Measurements from ENCODE around the gene GASK1A. TPM values are rescaled to one million over a fixed set of nuclear protein-coding genes. Genes with fewer than 3 reads are reported as not detected.

Gene GASK1A
- total RNA-seq, 1 experiment from 2014 or later, result not detected

- POLR2A ChIA-PET (ENCODE audit: unreplicated experiment), result interaction anchor here (0.6 kb wide), 1 partner anchor 483 kb away, joined by 5 read pairs; no protein-coding TSS in a partner anchor
- Histone ChIP-seq H3K4me2 (no peak overlapping the region), H3K36me3 (ENCODE audit: low read depth) (no peaks in the 10 kb centered on the region), H3K4me3 (no peak overlapping the region), H3K79me2 (ENCODE audit: low read depth) (no peaks in the 10 kb centered on the region), H3K9me2 (ENCODE audit: insufficient read depth) (no peaks in the 10 kb centered on the region), H3F3A (ENCODE audit: insufficient read depth, low read depth) (no peaks in the 10 kb centered on the region), H3K4me1 (replicated peaks; ENCODE audit: insufficient read depth) (no peaks in the 10 kb centered on the region), H3K27ac (no peak overlapping the region), H3K27me3 (ENCODE audit: insufficient read depth, low read depth) (no peaks in the 10 kb centered on the region), H2AFZ (no peak overlapping the region), H3K9me3 (ENCODE audit: insufficient read depth, low read depth) (no peaks in the 10 kb centered on the region), H4K20me1 (ENCODE audit: insufficient read depth) (no peaks in the 10 kb centered on the region)
- no TSS peak for BruUV-seq (replicated peaks)
- intact Hi-C loops (cut with micrococcal nuclease; ENCODE audit: unreplicated experiment), result no loop called here
- no peak for DNase-seq
- TF ChIP-seq, protein P1, sequence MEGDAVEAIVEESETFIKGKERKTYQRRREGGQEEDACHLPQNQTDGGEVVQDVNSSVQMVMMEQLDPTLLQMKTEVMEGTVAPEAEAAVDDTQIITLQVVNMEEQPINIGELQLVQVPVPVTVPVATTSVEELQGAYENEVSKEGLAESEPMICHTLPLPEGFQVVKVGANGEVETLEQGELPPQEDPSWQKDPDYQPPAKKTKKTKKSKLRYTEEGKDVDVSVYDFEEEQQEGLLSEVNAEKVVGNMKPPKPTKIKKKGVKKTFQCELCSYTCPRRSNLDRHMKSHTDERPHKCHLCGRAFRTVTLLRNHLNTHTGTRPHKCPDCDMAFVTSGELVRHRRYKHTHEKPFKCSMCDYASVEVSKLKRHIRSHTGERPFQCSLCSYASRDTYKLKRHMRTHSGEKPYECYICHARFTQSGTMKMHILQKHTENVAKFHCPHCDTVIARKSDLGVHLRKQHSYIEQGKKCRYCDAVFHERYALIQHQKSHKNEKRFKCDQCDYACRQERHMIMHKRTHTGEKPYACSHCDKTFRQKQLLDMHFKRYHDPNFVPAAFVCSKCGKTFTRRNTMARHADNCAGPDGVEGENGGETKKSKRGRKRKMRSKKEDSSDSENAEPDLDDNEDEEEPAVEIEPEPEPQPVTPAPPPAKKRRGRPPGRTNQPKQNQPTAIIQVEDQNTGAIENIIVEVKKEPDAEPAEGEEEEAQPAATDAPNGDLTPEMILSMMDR (conservative IDR thresholded peaks at IDR 0.05), result no peak
- no peak for TF ChIP-seq EZH2 (IDR thresholded peaks at IDR 0.05; ENCODE audit: low read depth)
- CTCF ChIA-PET, result no interaction called here
Measured at GRCh38 chr3:43093006-43093405, 113.9 kb downstream of the GASK1A start.

DNA sequence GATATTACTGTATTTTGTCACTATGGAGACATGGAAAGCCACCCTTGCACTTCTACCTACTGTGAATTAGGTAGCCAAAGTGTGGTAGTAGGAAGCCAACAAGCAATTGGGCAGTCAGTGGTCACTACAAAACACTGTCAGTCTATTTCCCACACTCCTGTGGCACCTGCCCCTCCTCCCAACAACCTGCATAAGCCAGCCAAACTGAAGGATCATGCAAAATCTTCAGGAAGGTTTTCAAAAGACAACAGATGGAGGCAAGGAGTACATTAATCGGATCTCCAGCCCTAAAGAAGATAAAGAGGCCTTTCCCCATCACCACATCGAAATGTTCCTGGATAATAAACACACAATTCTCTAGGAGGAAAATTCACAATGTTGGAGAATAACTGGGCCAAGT is 114.9 kb downstream of the GASK1A start:
- Histone ChIP-seq H3K9me3 (ENCODE audit: insufficient read depth, low read depth) (no peaks in the 10 kb centered on the region), H3K79me2 (ENCODE audit: low read depth) (no peaks in the 10 kb centered on the region), H3K27me3 (ENCODE audit: insufficient read depth, low read depth) (no peaks in the 10 kb centered on the region), H3K9me2 (ENCODE audit: insufficient read depth) (no peaks in the 10 kb centered on the region), H3K4me2 (no peak overlapping the region), H4K20me1 (ENCODE audit: insufficient read depth) (no peaks in the 10 kb centered on the region), H2AFZ (no peak overlapping the region), H3K27ac (no peak overlapping the region), H3K36me3 (ENCODE audit: low read depth) (no peaks in the 10 kb centered on the region), H3K4me3 (no peak overlapping the region), H3K4me1 (replicated peaks; ENCODE audit: insufficient read depth) (no peaks in the 10 kb centered on the region), H3F3A (ENCODE audit: insufficient read depth, low read depth) (no peaks in the 10 kb centered on the region)
- ChIA-PET CTCF (no interaction called here), POLR2A (ENCODE audit: unreplicated experiment) (no interaction called here)
- no peak for TF ChIP-seq EZH2 (IDR thresholded peaks at IDR 0.05; ENCODE audit: low read depth)
- TF ChIP-seq, protein P1 (conservative IDR thresholded peaks at IDR 0.05), result no peak
- intact Hi-C loops (cut with micrococcal nuclease; ENCODE audit: unreplicated experiment), result no loop called here
- no peak for DNase-seq
- no TSS peak for BruUV-seq (replicated peaks)

- H3K79me2 ChIP-seq (ENCODE audit: low read depth), result no peaks in the 10 kb centered on the region
- no peak overlapping the region for H2AFZ ChIP-seq
- no peaks in the 10 kb centered on the region for H3F3A ChIP-seq (ENCODE audit: insufficient read depth, low read depth)
- H3K4me1 ChIP-seq (replicated peaks; ENCODE audit: insufficient read depth), result no peaks in the 10 kb centered on the region
- CTCF ChIA-PET, result no interaction called here
- H3K4me2 ChIP-seq, result no peak overlapping the region
- TF ChIP-seq, protein P1 (conservative IDR thresholded peaks at IDR 0.05), result no peak
- TF ChIP-seq EZH2 (IDR thresholded peaks at IDR 0.05; ENCODE audit: low read depth), result no peak
- no peaks in the 10 kb centered on the region for H3K9me2 ChIP-seq (ENCODE audit: insufficient read depth)
- H3K9me3 ChIP-seq (ENCODE audit: insufficient read depth, low read depth), result no peaks in the 10 kb centered on the region
- H3K4me3 ChIP-seq, result no peak overlapping the region
- intact Hi-C loops (cut with micrococcal nuclease; ENCODE audit: unreplicated experiment), result no loop called here
- BruUV-seq (replicated peaks), result no TSS peak
- no peaks in the 10 kb centered on the region for H4K20me1 ChIP-seq (ENCODE audit: insufficient read depth)
- no peak overlapping the region for H3K27ac ChIP-seq
- no peaks in the 10 kb centered on the region for H3K27me3 ChIP-seq (ENCODE audit: insufficient read depth, low read depth)
- POLR2A ChIA-PET (ENCODE audit: unreplicated experiment), result no interaction called here
- no peak for DNase-seq
- no peaks in the 10 kb centered on the region for H3K36me3 ChIP-seq (ENCODE audit: low read depth)
Measured at GRCh38 chr3:43094381-43094780, 115.3 kb downstream of the GASK1A start.

Data from PC-9 (cell line).